HepG2 (cell line): ENCODE results near the gene APBB1. TPM values are rescaled to one million over a fixed set of nuclear protein-coding genes. Genes with fewer than 3 reads are reported as not detected.

Source experiments
- ATAC-seq: fragments of 200-7000 bp; cut with Tn5 transposase; 3 replicates; pipeline ENCODE4 v1.9.1; 2020; ENCODE audit warnings: mild to moderate bottlenecking, moderate library complexity
- BruUV-seq: library from RNA; stranded (reverse); fragments of 400-500 nt; replicated peaks from 2 replicates; lab custom pipeline; 2021; lab: Mats Ljungman, UMichigan
- CTCF ChIA-PET: fragments of 300-600 bp; formaldehyde crosslinking; extraction: SDS; loops from one replicate; lab custom pipeline; 2021; ENCODE audit warnings: low total read pairs, inconsistent platforms, low intra/inter-chr PET ratio; lab: Yijun Ruan, JAX
- POLR2A ChIA-PET: fragments of 350-600 bp; sonication (Branson Sonifier 250); formaldehyde crosslinking; loops from one replicate; lab custom pipeline; 2020; ENCODE audit warnings: antibody characterized with exemption, inconsistent platforms; lab: Yijun Ruan, JAX
- DNase-seq: peaks from one replicate; pipeline ENCODE4 v3.0.0-alpha.2; 2015; ENCODE audit warnings: low spot score
- FAIRE-seq: peaks from 3 replicates; lab custom pipeline; 2011; peaks lifted over from hg19 to GRCh38; lab: Jason Lieb, UNC
- H2AFZ ChIP-seq: one replicate; pipeline ENCODE4 v1.6.1; 2011; ENCODE audit warnings: low read length, inconsistent platforms
- H3K27ac ChIP-seq: fragments of 300-600 bp; 3 replicates; pipeline ENCODE4 v1.8.0; 2011; ENCODE audit warnings: mixed run types, mild to moderate bottlenecking, mixed read lengths, low read length, inconsistent platforms; ENCODE audit not compliant: insufficient read depth; ENCODE audit errors: extremely low read length
- H3K27me3 ChIP-seq, 2 experiments: fragments of 200-600 bp in 1 of 2; 2 replicates in 1 of 2; 3 replicates in 1 of 2; pipeline versions ENCODE4 v1.6.0 to v1.8.0; 2011; ENCODE audit warnings: low read length in 2 of 2, mild to moderate bottlenecking in 2 of 2, moderate library complexity in 2 of 2, inconsistent platforms in 1 of 2; ENCODE audit not compliant: insufficient read depth in 2 of 2, control insufficient read depth in 1 of 2
- H3K36me3 ChIP-seq, 2 experiments: fragments of 200-600 bp in 1 of 2; replicated peaks in 1 of 2; 2 replicates in 1 of 2; 3 replicates in 1 of 2; pipeline versions ENCODE4 v1.5.1 to v1.8.0; 2011; ENCODE audit warnings: low read length in 2 of 2, inconsistent platforms in 1 of 2; ENCODE audit not compliant: insufficient read depth in 2 of 2, control insufficient read depth in 1 of 2
- H3K4me1 ChIP-seq: 2 replicates; pipeline ENCODE4 v1.5.1; 2012; ENCODE audit warnings: low read length, inconsistent platforms; ENCODE audit not compliant: insufficient read depth
- H3K4me2 ChIP-seq: 2 replicates; pipeline ENCODE4 v1.6.0; 2011; ENCODE audit warnings: low read depth, low read length, inconsistent platforms
- H3K4me3 ChIP-seq, 3 experiments: fragments of 200-600 bp in 1 of 3; sonication (generic), shearing (Covaris generic) in 1 of 3; replicated peaks in 1 of 3; 2 replicates each; pipeline ENCODE4 v1.5.1; 2011 to 2016; ENCODE audit warnings: low read length in 3 of 3, inconsistent platforms in 2 of 3, low read depth in 2 of 3, mild to moderate bottlenecking in 2 of 3, control low read depth in 1 of 3, mixed read lengths in 1 of 3; ENCODE audit not compliant: insufficient read depth in 1 of 3
- H3K79me2 ChIP-seq: one replicate; pipeline ENCODE4 v1.6.1; 2011; ENCODE audit warnings: low read length, inconsistent platforms; ENCODE audit not compliant: insufficient read depth
- H3K9ac ChIP-seq: 2 replicates; pipeline ENCODE4 v1.6.0; 2011; ENCODE audit warnings: mild to moderate bottlenecking, low read depth, low read length, inconsistent platforms; ENCODE audit not compliant: insufficient read depth
- H3K9me3 ChIP-seq: 2 replicates; pipeline ENCODE4 v1.5.1; 2012; ENCODE audit warnings: mild to moderate bottlenecking, low read length
- H4K20me1 ChIP-seq: 2 replicates; pipeline ENCODE4 v1.6.0; 2011; ENCODE audit warnings: inconsistent platforms, mild to moderate bottlenecking, low read length, moderate library complexity; ENCODE audit not compliant: insufficient read depth
- ATF7 ChIP-seq, 2 experiments: fragments of 450-650 bp in 1 of 2; sonication (generic) in 1 of 2; formaldehyde crosslinking in 1 of 2; IDR thresholded peaks; 2 replicates each; pipeline versions ENCODE4 v1.4.0 to v1.6.1; 2016 to 2020; ENCODE audit warnings: antibody characterized with exemption in 1 of 2, mild to moderate bottlenecking in 1 of 2, missing genetic modification reagents in 1 of 2
- FLYWCH1 ChIP-seq: sonication (generic); formaldehyde crosslinking; IDR thresholded peaks from 2 replicates; pipeline ENCODE4 v1.8.1; 2023; ENCODE audit warnings: mild to moderate bottlenecking, missing genetic modification reagents
- HMG20A ChIP-seq: IDR thresholded peaks from 2 replicates; pipeline ENCODE4 v1.6.1; 2016; ENCODE audit warnings: borderline replicate concordance
- HNRNPUL1 ChIP-seq: fragments of 200-400 bp; formaldehyde crosslinking; IDR thresholded peaks from 2 replicates; pipeline ENCODE4 v1.6.1; 2017; ENCODE audit warnings: low read depth, mild to moderate bottlenecking, low read length, moderate library complexity
- MIXL1 ChIP-seq: IDR thresholded peaks from 2 replicates; pipeline ENCODE4 v1.6.1; 2016
- NR3C1 ChIP-seq: sonication (generic); formaldehyde crosslinking; IDR thresholded peaks from 2 replicates; pipeline ENCODE4 v1.4.0; 2020; ENCODE audit warnings: missing genetic modification reagents
- TAF15 ChIP-seq: fragments of 200-400 bp; formaldehyde crosslinking; IDR thresholded peaks from one replicate; pipeline ENCODE4 v1.6.1; 2018; ENCODE audit warnings: mild to moderate bottlenecking, low read depth, low read length; ENCODE audit not compliant: poor library complexity, severe bottlenecking
- ZFP62 ChIP-seq: sonication (generic); formaldehyde crosslinking; IDR thresholded peaks from 2 replicates; pipeline ENCODE4 v1.4.0; 2020; ENCODE audit warnings: missing genetic modification reagents
- ZMYM4 ChIP-seq: sonication (generic); formaldehyde crosslinking; IDR thresholded peaks from 2 replicates; pipeline ENCODE4 v1.8.1; 2023; ENCODE audit warnings: mild to moderate bottlenecking, missing genetic modification reagents
- ZNF180 ChIP-seq: sonication (generic); formaldehyde crosslinking; IDR thresholded peaks from 2 replicates; pipeline ENCODE4 v1.4.0; 2020; ENCODE audit warnings: low read depth, missing genetic modification reagents, borderline replicate concordance
- WGBS: methylation state at CpG from one replicate; pipeline ENCODE4 v1.1.6; 2017; ENCODE audit warnings: low lambda C conversion rate; 5-methylcytosine and 5-hydroxymethylcytosine counted together
- in situ Hi-C: cut with HindIII; loops from 2 replicates; pipeline ENCODE4 v1.10.0; 2017; ENCODE audit warnings: low pct_unique_long_range_greater_than_20kb; ENCODE audit not compliant: extremely low pct_ligation_motif_present
- intact Hi-C: fragments of 100-400 bp; cut with micrococcal nuclease; formaldehyde crosslinking; loops from one replicate; pipeline ENCODE4 v1.10.0; 2022; ENCODE audit not compliant: unreplicated experiment
- polyA plus RNA-seq, 8 experiments: library from polyadenylated mRNA; depleted of rRNA in 3 of 8; stranded (reverse) in 7 of 8; unstranded in 1 of 8; fragments of >200 nt; fragmentation: Illumina TruSeq in 4 of 8; extraction: Trizol in 4 of 8; gene quantifications; 2 replicates each; pipeline versions ENCODE4 v1.2.1 to v1.2.3, GENCODE V29; 2011 to 2016; ENCODE audit warnings: low read depth in 4 of 8, missing spikeins in 1 of 8, mixed read lengths in 1 of 8; ENCODE audit not compliant: insufficient read depth in 1 of 8
- total RNA-seq, 5 experiments: library from RNA; depleted of rRNA; stranded (reverse); fragments of >200 nt; fragmentation: Illumina TruSeq; extraction: Trizol; gene quantifications; 2 replicates each; pipeline ENCODE4 v1.2.3, GENCODE V29; 2016; ENCODE audit warnings: low read depth in 1 of 5
- TF ChIP-seq, protein P1 (sequence below): sonication (generic); IDR thresholded peaks from 2 replicates; pipeline ENCODE4 v1.6.1; 2016; ENCODE audit warnings: low read depth, borderline replicate concordance
- TF ChIP-seq, protein P2 (sequence below): IDR thresholded peaks from 2 replicates; pipeline ENCODE4 v1.6.1; 2016; ENCODE audit warnings: missing biosample characterization, missing genetic modification reagents, low read depth
- TF ChIP-seq, protein P3 (sequence below): IDR thresholded peaks from 2 replicates; pipeline ENCODE4 v1.6.1; 2016; ENCODE audit warnings: mild to moderate bottlenecking
- TF ChIP-seq, protein P4 (sequence below): sonication (generic); formaldehyde crosslinking; IDR thresholded peaks from 2 replicates; pipeline ENCODE4 v1.5.0; 2020; ENCODE audit warnings: missing genetic modification reagents

Gene APBB1
- total and polyA plus RNA-seq, 2 of the 13 experiments (the other 11 are each of a cell fraction or from before 2014, with no cell fraction given), result 1.7 to 3.5 TPM

DNA sequence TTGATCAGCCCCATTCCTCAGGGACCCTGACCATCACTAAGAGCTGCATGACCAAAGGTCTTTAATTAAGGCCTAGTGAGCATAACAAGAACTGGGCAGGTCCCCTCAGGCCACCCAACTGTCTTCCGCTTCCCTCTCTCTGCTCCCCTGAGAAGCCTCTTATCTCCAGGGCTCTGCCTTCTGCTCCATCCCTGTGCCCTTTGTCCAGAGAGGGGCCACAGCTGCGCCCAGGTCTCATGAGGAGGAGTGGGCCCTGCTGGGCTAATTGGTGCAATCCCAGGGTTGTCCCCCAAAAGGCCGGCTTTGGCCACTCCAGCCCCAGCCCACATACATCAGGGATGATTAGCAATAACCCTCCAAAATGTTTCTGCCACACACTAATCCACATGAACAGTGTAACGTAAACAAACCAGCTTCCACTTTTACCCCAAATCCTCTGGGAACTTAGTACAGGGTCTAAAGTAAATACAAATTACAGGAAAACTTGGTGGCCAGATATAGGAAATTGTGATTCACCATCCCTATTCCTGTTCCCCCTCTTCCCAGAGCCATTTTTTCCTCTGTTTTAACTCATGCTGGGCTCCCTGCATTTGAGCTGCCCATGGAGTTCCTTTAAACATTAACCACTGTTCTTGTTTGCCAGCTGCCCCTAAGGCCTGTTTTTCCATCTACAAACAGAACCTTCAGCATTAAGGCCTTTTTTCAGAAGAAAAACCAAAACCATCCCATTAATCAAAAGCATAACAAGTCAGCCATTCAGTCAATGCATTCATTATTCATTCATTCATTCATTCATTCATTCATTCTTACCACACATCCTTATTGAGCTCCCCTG lies 64.0 kb downstream of the APBB1 start:
- in situ Hi-C loops, result loop anchor here (5.0 kb wide), 1 partner anchor 103 kb away; no protein-coding TSS in a partner anchor
- Histone ChIP-seq H3K27ac (no peak overlapping the region), H3K79me2 (no peaks in the 10 kb centered on the region), H3K4me1 (peaks cover 22% of the 10 kb centered on the region), H3K9ac (no peak overlapping the region), H3K27me3 (no peaks in the 10 kb centered on the region), H4K20me1 (no peaks in the 10 kb centered on the region), H3K36me3 (no peaks in the 10 kb centered on the region), H2AFZ (no peak overlapping the region), H3K9me3 (no peaks in the 10 kb centered on the region), H3K4me2 (peak overlapping the region; percentile 66), H3K4me3 (no peak overlapping the region; a peak in 1 of 6 replicates)
- DNase-seq, result peak; percentile 46
- WGBS, result 4% methylated on average over 4 of the region's 4 CpGs
- peak; percentile 86 for FAIRE-seq
- intact Hi-C loops, result loop anchor here (5.0 to 10.0 kb wide), 2 partner anchors 58 to 880 kb away; no protein-coding TSS in a partner anchor
- ATAC-seq, result peak; percentile 81
- ChIA-PET POLR2A (no interaction called here), CTCF (interaction anchor here (2.6 to 2.7 kb wide), 2 partner anchors 104 to 332 kb away, joined by 7 to 32 read pairs; no protein-coding TSS in a partner anchor)
- no TSS peak for BruUV-seq
- TF ChIP-seq HMG20A (CRISPR knock-in tag) (no peak), ATF7 (IDR thresholded peaks at IDR 0.05) (no peak), ATF7 (CRISPR knock-in tag; IDR thresholded peaks at IDR 0.05) (no peak), MIXL1 (CRISPR knock-in tag) (no peak), FLYWCH1 (CRISPR knock-in tag) (no peak), ZFP62 (CRISPR knock-in tag) (no peak), ZMYM4 (CRISPR knock-in tag) (0 out of 2 replicates have a peak, but pooled peaks have one; percentile 13), ZNF180 (CRISPR knock-in tag) (no peak), NR3C1 (CRISPR knock-in tag) (no peak), TAF15 (no peak), HNRNPUL1 (no peak)
- TF ChIP-seq, protein P1, sequence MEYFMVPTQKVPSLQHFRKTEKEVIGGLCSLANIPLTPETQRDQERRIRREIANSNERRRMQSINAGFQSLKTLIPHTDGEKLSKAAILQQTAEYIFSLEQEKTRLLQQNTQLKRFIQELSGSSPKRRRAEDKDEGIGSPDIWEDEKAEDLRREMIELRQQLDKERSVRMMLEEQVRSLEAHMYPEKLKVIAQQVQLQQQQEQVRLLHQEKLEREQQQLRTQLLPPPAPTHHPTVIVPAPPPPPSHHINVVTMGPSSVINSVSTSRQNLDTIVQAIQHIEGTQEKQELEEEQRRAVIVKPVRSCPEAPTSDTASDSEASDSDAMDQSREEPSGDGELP, result no peak
- TF ChIP-seq, protein P2, sequence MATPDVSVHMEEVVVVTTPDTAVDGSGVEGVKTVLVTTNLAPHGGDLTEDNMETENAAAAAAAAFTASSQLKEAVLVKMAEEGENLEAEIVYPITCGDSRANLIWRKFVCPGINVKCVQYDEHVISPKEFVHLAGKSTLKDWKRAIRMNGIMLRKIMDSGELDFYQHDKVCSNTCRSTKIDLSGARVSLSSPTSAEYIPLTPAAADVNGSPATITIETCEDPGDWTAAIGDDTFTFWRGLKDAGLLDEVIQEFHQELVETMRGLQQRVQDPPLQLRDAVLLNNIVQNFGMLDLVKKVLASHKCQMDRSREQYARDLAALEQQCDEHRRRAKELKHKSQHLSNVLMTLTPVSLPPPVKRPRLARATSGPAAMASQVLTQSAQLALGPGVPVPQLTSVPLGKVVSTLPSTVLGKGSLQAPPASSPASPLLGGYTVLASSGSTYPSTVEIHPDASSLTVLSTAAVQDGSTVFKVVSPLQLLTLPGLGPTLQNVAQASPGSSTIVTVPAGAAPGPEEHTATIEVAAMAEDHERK, result no peak
- TF ChIP-seq, protein P3, sequence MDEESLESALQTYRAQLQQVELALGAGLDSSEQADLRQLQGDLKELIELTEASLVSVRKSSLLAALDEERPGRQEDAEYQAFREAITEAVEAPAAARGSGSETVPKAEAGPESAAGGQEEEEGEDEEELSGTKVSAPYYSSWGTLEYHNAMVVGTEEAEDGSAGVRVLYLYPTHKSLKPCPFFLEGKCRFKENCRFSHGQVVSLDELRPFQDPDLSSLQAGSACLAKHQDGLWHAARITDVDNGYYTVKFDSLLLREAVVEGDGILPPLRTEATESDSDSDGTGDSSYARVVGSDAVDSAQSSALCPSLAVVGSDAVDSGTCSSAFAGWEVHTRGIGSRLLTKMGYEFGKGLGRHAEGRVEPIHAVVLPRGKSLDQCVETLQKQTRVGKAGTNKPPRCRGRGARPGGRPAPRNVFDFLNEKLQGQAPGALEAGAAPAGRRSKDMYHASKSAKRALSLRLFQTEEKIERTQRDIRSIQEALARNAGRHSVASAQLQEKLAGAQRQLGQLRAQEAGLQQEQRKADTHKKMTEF (CRISPR knock-in tag), result no peak
- TF ChIP-seq, protein P4, sequence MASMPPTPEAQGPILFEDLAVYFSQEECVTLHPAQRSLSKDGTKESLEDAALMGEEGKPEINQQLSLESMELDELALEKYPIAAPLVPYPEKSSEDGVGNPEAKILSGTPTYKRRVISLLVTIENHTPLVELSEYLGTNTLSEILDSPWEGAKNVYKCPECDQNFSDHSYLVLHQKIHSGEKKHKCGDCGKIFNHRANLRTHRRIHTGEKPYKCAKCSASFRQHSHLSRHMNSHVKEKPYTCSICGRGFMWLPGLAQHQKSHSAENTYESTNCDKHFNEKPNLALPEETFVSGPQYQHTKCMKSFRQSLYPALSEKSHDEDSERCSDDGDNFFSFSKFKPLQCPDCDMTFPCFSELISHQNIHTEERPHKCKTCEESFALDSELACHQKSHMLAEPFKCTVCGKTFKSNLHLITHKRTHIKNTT (CRISPR knock-in tag), result no peak
